ENCODE measurements around the gene CFAP97D1. TPM values are rescaled to one million over a fixed set of nuclear protein-coding genes. Genes with fewer than 3 reads are reported as not detected.

CFAP97D1 gene
- total and polyA plus RNA-seq, 10 of the 15 experiments (the other 5 are each of a cell fraction or from before 2014, with no cell fraction given), result 0.13 TPM; not detected in 9

DNA sequence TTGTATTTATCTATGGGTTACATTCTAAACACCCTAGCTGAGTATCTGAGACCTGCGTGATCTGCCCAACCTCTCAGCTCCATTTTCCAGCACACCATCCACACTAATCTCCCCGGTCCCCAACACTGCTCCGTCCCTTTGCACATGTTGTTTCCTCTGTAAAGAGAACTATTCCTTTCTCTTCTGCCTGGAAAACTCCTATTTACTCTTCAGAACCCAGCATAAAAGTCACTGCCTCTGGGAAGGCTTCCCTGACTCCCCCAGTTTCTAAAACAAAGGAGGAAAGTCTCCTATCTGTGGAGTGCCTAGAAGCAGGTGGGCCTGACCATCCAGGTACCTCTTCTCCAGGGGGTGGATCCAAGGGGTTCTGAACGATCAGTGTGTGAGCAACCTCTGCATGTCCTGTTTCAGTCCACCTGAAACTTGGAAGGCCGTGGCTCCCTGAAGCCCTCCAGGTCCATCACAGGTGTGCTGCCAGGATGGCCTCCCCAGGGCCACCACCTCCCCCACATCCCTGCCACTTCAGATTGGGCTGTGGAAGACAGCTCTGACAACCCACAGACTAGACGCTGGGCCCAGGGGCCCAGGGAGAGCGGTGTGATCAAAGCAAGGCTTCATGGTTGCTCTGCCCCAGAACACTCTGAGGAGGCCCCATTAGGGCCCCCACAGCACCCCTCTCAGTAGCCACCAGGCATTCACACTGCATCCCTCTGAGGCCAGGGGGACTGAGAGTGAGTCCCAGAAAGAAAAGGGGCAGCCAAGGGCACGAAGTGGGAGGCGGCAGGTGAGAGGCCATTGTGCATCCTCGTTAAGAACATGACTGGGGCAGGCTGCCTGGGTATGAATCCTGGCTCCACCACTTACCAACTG is 32.4 kb downstream of the CFAP97D1 start:
- no peak for TF ChIP-seq HDGF (IDR thresholded peaks at IDR 0.05)
- no peak for TF ChIP-seq ZNF274 (IDR thresholded peaks at IDR 0.05; ENCODE audit: insufficient read depth, insufficient read length)
- no peak for TF ChIP-seq NR2C1 (IDR thresholded peaks at IDR 0.05)
- no peak for TF ChIP-seq RFX5 (IDR thresholded peaks at IDR 0.05; ENCODE audit: low read depth, low read length)
- TF ChIP-seq, protein P1, sequence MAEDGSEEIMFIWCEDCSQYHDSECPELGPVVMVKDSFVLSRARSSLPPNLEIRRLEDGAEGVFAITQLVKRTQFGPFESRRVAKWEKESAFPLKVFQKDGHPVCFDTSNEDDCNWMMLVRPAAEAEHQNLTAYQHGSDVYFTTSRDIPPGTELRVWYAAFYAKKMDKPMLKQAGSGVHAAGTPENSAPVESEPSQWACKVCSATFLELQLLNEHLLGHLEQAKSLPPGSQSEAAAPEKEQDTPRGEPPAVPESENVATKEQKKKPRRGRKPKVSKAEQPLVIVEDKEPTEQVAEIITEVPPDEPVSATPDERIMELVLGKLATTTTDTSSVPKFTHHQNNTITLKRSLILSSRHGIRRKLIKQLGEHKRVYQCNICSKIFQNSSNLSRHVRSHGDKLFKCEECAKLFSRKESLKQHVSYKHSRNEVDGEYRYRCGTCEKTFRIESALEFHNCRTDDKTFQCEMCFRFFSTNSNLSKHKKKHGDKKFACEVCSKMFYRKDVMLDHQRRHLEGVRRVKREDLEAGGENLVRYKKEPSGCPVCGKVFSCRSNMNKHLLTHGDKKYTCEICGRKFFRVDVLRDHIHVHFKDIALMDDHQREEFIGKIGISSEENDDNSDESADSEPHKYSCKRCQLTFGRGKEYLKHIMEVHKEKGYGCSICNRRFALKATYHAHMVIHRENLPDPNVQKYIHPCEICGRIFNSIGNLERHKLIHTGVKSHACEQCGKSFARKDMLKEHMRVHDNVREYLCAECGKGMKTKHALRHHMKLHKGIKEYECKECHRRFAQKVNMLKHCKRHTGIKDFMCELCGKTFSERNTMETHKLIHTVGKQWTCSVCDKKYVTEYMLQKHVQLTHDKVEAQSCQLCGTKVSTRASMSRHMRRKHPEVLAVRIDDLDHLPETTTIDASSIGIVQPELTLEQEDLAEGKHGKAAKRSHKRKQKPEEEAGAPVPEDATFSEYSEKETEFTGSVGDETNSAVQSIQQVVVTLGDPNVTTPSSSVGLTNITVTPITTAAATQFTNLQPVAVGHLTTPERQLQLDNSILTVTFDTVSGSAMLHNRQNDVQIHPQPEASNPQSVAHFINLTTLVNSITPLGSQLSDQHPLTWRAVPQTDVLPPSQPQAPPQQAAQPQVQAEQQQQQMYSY (CRISPR knock-in tag; IDR thresholded peaks at IDR 0.05), result no peak
- no peak for TF ChIP-seq SRF (IDR thresholded peaks at IDR 0.05; ENCODE audit: low read depth in 2 of 2, low read length in 2 of 2)
- TF ChIP-seq CHD1 (IDR thresholded peaks at IDR 0.05; ENCODE audit: low read depth, low read length), result no peak
- TF ChIP-seq, protein P2, sequence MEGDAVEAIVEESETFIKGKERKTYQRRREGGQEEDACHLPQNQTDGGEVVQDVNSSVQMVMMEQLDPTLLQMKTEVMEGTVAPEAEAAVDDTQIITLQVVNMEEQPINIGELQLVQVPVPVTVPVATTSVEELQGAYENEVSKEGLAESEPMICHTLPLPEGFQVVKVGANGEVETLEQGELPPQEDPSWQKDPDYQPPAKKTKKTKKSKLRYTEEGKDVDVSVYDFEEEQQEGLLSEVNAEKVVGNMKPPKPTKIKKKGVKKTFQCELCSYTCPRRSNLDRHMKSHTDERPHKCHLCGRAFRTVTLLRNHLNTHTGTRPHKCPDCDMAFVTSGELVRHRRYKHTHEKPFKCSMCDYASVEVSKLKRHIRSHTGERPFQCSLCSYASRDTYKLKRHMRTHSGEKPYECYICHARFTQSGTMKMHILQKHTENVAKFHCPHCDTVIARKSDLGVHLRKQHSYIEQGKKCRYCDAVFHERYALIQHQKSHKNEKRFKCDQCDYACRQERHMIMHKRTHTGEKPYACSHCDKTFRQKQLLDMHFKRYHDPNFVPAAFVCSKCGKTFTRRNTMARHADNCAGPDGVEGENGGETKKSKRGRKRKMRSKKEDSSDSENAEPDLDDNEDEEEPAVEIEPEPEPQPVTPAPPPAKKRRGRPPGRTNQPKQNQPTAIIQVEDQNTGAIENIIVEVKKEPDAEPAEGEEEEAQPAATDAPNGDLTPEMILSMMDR (IDR thresholded peaks at IDR 0.05 in 2 of 3, conservative IDR thresholded peaks at IDR 0.05 in 1 of 3; ENCODE audit: control insufficient read depth in 2 of 3, extremely low read depth in 1 of 3, insufficient read depth in 1 of 3, low read depth in 3 of 3, low read length in 3 of 3), result no peak
- TF ChIP-seq, protein P3, sequence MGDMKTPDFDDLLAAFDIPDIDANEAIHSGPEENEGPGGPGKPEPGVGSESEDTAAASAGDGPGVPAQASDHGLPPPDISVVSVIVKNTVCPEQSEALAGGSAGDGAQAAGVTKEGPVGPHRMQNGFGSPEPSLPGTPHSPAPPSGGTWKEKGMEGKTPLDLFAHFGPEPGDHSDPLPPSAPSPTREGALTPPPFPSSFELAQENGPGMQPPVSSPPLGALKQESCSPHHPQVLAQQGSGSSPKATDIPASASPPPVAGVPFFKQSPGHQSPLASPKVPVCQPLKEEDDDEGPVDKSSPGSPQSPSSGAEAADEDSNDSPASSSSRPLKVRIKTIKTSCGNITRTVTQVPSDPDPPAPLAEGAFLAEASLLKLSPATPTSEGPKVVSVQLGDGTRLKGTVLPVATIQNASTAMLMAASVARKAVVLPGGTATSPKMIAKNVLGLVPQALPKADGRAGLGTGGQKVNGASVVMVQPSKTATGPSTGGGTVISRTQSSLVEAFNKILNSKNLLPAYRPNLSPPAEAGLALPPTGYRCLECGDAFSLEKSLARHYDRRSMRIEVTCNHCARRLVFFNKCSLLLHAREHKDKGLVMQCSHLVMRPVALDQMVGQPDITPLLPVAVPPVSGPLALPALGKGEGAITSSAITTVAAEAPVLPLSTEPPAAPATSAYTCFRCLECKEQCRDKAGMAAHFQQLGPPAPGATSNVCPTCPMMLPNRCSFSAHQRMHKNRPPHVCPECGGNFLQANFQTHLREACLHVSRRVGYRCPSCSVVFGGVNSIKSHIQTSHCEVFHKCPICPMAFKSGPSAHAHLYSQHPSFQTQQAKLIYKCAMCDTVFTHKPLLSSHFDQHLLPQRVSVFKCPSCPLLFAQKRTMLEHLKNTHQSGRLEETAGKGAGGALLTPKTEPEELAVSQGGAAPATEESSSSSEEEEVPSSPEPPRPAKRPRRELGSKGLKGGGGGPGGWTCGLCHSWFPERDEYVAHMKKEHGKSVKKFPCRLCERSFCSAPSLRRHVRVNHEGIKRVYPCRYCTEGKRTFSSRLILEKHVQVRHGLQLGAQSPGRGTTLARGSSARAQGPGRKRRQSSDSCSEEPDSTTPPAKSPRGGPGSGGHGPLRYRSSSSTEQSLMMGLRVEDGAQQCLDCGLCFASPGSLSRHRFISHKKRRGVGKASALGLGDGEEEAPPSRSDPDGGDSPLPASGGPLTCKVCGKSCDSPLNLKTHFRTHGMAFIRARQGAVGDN (IDR thresholded peaks at IDR 0.05), result no peak
- H3K4me2 ChIP-seq (ENCODE audit: control insufficient read depth, insufficient read depth), result no peak overlapping the region
- ChIA-PET RAD21 (ENCODE audit: unreplicated experiment) (no interaction called here), SMC1A (ENCODE audit: uncharacterized antibody, unreplicated experiment) (no interaction called here), CTCF (no interaction called here), POLR2A (no interaction called here)
- no TSS peak for BruUV-seq (replicated peaks)
- no peak overlapping the region for H3K4me3 ChIP-seq
- peaks cover 2 to 3% of the 10 kb centered on the region in 2 experiments for H3K27me3 ChIP-seq (replicated peaks in 1 of 2; ENCODE audit: control insufficient read depth in 2 of 2, insufficient read depth in 2 of 2, low read length in 1 of 2)
- H4K20me1 ChIP-seq (ENCODE audit: control insufficient read depth, insufficient read depth), result no peaks in the 10 kb centered on the region
- no peak overlapping the region for H2AFZ ChIP-seq (ENCODE audit: control insufficient read depth, low read depth, low read length)
- no peak for FAIRE-seq
- H3K4me1 ChIP-seq (ENCODE audit: control insufficient read depth, insufficient read depth, low read length), result no peaks in the 10 kb centered on the region
- H3K9me3 ChIP-seq (replicated peaks; ENCODE audit: control insufficient read depth, insufficient read depth, low read length), result no peaks in the 10 kb centered on the region
- no peaks in the 10 kb centered on the region for H3K36me3 ChIP-seq (ENCODE audit: control insufficient read depth in 2 of 2, insufficient read depth in 2 of 2, low read length in 1 of 2)
- WGBS (ENCODE audit: insufficient coverage, insufficient replicate concordance, low lambda C conversion rate, missing lambda C conversion rate), result 14% methylated on average over 10 of the region's 10 CpGs
- H3K9ac ChIP-seq (ENCODE audit: control insufficient read depth, insufficient read depth, low read length), result no peak overlapping the region
- no peak overlapping the region for H3K27ac ChIP-seq (ENCODE audit: control insufficient read depth, insufficient read depth)
- intact Hi-C loops (cut with micrococcal nuclease; ENCODE audit: unreplicated experiment), result no loop called here
- no peak for ATAC-seq
- in situ Hi-C loops (cut with MboI), result no loop called here
- no peak for DNase-seq (ENCODE audit: low read depth, low spot score)
- no peaks in the 10 kb centered on the region for H3K79me2 ChIP-seq (ENCODE audit: control insufficient read depth, insufficient read depth, low read length)

All from GM12878 (cell line).